Ammon's horn (tissue), 1 donor: ENCODE data around the gene NKD2.
"Not testable (repeated sequence)": the region's sequence is repeated elsewhere in the genome, so short reads cannot be mapped to it uniquely, and the experiment has no call there.

Source experiments
- DNase-seq: peaks from one replicate; pipeline ENCODE4 v3.0.0-alpha.2; 2016; ENCODE audit warnings: low spot score

The NKD2 gene, protein sequence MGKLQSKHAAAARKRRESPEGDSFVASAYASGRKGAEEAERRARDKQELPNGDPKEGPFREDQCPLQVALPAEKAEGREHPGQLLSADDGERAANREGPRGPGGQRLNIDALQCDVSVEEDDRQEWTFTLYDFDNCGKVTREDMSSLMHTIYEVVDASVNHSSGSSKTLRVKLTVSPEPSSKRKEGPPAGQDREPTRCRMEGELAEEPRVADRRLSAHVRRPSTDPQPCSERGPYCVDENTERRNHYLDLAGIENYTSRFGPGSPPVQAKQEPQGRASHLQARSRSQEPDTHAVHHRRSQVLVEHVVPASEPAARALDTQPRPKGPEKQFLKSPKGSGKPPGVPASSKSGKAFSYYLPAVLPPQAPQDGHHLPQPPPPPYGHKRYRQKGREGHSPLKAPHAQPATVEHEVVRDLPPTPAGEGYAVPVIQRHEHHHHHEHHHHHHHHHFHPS

DNA sequence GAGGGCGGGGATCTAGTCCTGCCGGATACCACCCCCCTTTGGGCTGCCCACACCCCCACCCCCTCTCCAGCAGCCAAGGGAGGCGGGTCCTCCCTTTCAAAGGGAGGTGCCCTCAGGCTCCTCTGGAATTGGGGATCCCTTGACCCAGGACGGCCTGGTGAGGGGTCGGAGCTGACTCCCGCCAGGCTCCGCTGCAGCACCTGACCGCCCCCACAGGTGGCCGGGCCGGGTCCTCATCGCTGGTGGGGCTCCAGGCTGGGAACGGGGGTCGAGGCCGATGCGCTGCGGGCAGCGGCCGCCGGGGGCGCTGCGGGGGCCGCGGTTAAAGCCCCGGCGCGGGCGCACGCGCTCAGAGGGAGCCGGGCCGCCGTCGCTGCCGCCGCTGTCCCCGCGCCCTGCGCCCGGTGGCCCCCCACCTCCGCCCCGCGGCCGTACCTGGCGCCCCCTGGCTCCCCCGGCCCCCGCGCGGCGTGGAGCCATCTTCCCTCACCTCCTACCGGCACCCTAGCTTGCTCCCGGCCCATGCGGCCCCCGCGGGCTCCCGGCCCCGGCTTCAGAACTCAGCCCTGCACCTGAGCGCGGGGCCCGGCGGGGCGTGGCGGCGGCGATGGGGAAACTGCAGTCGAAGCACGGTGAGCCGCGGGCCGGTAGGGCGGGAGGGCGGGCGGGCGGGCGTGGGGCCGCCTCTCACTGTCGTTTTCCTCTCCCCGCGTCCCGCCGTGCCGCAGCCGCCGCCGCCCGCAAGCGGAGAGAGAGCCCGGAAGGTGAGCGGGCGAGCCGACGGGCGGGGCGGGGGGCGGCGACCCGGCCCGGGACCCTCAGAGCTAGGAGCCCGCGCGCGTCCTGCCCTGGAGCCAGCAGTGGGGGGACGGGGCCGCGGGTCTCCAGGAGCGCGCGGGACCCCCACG is at the start of gene NKD2:
Gene NKD2 (plus strand): TSS at position 352 of the 908 bp plus-strand sequence. CDS start 256 bp downstream, at position 608.
- DNase-seq: no peak

DNA sequence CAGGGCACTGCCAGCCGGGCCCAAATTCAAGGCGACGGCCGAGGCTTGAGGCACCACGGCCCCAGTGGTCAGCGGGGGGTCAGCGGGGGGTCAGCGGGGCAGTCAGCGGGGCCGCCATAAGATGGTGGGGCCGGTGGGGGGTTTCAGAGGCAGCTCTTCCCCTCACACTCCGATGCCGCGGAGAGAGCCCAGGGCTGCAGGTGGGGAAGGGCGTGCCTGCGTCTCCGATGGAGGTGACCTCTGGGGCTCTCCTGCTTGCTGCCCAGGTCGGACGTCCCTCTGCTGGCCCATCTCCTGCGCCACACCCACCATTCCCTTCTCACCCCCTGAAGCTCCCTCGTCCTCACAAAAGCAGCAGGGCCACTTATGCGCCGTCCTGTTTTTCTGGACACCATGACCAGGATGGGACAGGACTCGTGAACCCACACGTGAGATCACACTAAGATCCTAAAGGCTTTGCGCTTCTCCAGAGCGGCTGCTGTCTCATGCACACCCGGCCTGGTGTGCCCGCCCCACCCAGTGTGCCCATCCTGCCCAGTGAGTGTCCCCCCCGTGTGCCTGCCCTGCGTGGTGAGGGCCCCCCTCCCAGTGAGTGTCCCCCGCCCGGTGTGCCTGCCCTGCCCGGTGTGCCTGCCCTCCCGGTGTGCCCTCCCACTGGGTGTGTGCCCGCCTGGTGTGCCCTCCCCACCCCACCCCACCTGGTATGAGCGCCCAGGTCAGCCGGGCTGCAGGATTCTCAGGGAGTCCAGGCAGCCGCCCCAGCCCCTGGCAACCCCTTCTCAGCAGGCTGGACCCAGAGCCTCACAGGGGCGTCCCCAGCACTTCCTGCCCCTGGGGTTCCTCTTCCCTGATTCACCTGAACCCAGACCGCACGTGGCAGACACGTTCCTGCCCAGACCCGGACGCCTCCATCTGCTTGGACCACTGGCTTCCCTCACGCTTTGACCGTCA is 48.7 kb upstream of the NKD2 start:
- DNase-seq: no peak

DNA sequence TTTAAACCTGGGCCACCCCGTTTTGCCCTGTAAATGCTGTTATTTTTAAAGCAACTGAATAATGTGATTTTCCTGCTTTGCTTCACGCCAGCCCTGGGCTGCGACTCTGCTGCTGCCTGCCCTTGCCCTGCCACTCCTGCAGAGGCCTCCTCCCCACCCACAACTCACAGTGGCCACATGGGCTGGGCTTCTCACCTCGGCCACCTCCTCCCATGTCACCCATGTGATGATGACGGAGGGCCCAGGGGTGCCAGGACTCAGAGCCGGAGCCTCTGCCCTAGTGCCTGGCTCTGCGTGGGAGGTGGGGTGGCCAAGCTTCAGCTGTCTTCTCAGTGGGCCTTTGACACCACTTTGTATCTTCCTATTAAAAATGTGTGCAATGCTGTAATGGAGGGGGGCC is 48.1 kb upstream of the NKD2 start:
- DNase-seq: no peak

DNA sequence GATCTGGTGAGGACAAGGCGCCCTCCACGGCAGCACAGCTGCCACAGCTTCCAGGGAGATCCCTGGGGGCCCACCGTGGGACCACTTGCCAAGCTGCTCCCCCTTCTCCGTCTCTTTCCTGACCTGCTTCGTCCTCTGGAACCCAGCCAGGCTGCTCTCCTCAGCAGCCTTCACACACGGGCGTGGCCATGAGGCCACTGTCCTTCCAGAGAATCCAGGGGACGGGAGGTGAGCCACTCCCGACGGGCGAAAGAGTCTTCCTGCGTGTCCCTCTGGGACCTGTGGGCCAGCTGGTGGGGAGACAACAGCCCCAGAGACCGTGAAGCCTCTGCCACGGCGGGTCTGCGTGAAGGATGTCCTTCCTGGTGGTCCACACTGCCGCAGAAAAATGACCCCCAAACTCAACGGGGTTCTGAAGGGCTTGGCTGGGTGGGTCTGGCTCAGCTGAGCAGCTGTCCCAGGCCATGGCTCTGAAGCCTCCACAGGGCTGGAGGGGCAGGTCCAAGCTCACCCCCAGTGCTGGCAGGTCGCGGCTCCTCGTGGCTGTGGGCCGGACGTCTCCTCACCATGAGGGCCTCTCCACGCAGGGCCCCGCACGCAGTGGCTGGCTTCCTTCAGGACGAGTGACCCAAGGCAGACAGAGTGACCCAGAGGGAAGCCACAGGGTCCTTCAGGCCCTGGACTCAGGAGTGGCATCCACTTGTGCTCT is 47.4 kb upstream of the NKD2 start:
- DNase-seq: no peak

DNA sequence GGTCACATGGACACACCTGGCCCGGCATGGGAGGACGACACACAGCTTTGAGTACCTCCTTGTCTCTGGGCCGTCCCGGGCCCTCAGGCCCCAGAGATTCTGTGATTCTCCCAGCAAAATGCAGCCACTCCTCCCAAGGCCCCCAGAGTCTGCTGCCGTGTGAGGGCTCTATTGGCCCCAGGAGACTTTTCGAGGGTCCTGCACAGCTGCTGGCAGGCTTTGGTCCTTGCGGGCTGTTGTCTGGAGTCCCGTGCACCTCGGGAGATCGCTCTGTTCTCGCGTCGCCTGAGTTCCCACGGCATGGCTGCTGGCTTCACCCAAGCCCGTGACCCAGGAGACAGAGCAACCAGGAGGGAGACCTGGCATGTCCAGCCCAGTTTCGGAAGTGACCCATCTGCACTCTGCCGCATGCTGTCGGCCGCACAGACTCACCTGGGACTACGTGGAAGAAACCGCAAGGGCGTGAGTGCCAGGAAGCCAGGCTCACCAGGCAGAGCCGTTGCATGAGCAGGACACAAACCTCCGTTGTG is 46.8 kb upstream of the NKD2 start:
- DNase-seq: no peak

DNA sequence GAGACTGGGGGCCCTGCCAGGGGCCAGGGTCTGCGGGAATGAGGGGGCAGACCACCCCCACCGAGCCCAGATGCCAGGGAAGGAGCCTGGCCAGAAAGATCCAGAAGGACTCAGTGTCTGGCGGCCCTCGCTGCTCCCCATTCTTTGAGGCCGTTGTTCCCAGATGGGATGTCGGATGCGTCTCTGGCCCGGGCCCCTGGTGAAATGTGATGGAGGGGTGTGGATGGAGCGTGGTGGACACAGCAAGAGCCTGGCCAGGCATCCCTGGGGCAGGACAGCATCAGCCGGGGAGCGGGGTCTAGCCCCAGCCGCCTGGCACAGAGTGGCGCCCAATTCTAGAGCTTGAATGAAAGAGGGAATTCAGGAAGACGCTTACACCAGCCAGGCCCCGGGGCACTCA is 46.2 kb upstream of the NKD2 start:
- no peak for DNase-seq

DNA sequence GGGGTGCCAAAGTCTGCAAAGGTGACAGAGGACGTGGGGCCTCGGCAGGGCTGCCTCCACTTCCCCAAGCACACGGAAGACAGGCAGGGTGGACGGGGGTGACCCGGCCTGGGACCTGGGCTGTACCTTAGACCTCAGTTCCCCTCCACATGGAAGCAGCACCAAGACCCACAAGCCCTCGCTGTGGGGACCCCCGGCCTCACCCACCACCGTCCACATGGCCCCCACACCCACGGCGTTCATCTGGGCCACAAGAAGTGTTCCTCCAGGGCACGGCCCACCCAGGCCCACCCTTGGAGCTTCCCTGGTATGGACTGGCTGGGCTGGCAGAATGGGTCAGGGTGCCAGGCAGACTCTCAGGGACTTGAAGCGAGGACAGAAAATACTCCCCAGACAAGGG is 45.8 kb upstream of the NKD2 start:
- no peak for DNase-seq

DNA sequence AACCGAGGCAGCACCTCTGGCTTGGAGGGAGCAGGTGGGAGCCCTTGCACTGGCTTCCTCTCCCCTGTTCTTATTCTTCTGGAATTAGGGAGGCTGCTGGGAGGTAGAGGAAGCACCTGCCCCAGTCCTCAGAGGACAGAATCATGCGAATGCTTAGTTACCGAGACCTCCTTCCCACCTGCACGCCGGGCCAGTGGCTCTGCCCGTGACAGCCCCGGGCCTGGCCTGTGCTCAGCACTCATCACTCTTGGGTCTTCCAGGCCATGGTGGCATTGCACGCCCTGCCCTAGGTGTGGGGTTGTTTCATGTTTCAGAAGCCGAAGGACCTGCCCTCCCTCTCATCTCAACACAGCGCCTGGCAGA is 45.3 kb upstream of the NKD2 start:
- DNase-seq: no peak

DNA sequence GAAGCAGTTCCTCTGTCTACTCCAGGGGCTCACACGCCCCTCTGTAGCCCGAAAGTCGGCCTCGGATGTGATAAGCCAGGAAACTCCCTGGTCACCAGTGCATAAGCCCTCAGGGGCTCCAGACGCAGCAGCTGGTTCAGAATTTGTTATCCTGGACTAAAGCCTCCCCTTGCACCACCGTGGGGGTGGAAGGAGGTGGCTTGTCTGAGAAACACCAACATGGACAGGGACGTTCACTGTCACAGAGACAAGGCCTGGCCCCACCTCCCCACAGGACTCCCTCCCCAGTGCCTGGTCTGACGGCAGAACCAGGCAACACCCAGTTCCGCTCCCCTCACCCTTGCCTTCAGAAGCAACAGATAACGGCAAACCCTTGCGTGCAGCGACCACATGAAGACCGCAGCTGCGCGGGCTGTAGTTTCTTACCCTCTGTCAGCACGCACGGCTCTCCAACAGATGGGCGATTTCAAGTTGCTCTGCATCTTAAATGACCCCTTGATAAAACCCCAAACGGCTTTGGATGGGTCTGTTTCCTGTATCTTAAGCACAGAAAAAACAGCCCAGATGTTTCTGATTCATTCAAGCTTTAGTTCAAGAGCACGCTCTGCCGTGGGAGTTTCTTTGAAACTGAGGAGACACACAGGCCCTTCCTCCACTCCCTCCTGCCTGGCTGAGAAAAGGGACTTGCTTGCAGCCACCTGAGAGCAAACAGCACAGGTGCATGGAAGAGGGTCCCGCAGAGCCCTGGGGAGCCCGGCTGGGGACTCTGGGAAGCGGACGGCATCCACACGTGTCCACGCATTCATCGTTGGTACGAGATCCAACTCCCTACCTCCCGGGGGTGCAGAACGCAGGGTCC is 44.7 kb upstream of the NKD2 start:
- no peak for DNase-seq

DNA sequence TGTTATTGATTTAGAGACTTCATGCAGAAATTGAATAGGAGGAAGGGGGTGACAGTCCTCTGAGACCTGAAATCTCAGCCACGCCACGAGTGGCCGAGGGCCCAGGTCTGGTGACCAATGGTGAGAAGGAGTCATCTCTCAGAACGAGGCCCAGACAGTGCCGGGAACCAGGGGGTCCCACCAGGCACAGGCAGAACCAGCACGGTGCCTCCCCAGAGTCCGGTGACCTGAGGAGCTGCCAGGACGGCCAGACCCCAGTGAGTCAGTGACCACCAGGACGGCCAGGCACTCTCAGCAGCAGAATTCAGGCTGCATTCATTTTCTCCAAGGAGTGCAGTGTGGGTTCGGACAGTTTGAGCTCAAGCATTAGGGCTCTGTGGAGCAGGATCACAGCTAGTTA is 43.8 kb upstream of the NKD2 start:
- DNase-seq: no peak

DNA sequence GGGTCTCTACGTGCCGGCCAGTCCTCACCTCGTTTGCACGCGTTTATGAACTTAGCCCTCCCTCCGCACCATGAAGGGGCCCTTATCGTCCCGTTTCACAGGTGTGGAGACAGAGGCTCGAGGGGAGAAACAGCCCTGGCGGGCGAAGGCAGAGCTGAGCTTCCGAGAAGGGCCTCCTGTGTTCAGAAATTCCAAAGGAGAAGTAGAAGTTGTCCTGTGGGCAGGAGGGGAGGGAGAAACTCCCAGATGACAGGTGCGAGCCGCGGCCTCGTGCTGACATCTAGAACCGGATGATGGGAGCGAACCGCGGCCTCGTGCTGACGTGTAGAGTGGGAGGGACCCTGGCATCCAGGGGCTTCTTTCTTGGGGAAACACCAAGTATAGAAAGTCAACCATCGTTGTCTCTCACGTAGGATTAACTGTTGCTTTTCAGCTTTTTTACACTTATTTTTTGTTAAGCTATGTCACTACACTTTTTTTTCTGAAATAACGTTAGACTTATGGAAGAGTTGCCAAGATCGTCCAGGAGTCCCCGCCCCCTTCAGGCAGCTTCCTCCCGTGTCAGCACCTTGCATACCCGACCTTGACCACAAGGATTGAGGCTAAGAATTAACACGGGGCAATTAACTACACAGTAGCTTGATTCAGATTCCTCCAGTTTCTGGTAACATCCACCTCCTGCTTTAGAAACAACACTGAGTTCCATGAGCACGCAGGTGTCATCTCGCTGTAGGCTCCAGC is 42.8 kb upstream of the NKD2 start:
- no peak for DNase-seq

DNA sequence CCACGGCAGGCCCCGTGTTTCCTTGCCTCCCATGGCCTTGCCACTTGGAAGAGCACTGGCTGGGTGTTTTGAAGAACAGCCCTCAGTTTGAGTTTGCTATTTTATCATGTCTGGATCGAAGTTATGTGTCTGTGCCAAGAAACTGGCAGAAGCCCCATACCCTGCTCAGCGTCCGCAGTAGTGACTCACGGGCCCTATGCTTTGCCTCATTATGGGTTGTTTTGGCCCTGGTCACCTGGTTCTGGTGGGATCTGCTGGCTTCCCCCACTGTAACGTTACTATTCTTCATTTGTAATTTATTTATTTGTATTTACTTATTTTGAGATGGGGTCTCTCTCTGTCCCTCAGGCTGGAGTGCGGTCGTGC is 42.3 kb upstream of the NKD2 start:
- DNase-seq: no peak

DNA sequence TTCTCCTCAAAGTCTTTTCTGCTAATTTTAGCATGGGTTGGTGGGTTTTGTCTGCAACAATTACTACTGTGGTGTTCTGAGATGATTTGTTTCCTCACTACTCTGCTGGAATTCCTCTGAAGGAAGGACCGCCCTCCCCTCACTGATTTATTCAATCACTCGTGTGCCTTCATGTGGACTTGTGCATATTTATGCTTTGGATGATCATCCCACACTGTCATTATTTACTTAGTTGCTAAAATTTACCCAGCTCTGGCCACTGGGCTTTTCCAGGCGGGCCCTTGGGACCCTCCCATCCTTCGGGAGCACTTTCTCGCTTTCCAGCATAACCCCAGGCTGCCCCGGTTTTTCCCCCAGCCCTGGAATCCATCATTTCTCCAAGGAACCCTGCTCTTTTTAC is 41.7 kb upstream of the NKD2 start:
- DNase-seq: no peak

DNA sequence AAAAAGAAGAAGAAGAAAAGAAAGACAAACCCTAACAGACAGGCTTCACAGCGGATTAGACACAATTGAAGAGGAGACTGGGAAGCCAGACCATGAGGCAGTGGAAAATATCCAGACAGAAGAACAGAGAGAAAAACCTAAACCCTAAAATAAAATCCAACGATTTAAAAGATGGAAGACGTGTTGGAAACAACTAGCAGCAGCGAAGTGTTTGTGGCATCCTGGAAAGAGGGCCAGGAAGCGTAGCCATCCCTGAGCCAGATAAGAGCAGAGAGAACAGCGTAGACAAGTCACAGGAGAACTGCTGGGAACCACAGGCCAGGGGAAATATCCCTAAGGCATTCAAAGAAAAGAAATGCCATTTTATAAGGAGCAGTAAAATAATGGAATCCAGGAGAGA is 39.7 kb upstream of the NKD2 start:
- DNase-seq: no peak

DNA sequence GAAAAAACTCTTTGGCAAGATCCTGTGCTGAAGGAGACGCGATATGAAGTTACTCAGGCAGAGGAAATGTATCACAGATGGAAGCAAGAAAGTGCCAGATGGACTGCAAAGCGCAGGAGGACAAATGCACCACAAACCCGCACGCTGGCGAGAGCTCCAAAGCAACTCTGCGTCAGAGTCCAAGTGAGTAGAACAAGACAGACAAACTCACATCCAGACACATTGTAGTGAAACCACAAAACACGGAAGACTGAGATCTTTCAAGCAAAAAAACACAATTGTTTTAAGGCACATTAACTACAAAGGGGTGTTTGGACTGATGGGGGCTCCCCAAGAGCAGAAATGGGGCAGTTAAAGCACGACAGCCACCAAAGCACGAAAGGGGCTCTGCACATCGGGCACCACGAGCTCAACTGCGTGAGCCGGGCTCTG is 39.2 kb upstream of the NKD2 start:
- no peak for DNase-seq

DNA sequence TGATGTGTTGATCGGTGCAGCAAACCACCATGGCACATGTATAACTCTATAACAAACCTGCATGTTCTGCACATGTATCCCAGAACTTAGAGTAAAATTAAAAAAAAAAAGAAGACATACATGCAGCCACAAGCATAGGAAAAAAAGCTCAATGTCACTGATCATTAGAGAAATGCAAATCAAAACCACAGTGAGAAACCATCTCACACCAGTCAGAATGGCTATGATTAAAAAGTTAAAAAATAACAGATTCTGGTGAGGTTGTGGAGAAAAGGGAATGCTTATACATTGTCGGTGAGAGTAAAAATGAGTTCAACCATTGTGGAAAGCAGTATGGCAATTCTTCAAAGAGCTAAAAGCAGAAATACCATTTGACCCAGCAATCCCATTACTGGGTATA is 36.0 kb upstream of the NKD2 start:
- not testable (repeated sequence) for DNase-seq

DNA sequence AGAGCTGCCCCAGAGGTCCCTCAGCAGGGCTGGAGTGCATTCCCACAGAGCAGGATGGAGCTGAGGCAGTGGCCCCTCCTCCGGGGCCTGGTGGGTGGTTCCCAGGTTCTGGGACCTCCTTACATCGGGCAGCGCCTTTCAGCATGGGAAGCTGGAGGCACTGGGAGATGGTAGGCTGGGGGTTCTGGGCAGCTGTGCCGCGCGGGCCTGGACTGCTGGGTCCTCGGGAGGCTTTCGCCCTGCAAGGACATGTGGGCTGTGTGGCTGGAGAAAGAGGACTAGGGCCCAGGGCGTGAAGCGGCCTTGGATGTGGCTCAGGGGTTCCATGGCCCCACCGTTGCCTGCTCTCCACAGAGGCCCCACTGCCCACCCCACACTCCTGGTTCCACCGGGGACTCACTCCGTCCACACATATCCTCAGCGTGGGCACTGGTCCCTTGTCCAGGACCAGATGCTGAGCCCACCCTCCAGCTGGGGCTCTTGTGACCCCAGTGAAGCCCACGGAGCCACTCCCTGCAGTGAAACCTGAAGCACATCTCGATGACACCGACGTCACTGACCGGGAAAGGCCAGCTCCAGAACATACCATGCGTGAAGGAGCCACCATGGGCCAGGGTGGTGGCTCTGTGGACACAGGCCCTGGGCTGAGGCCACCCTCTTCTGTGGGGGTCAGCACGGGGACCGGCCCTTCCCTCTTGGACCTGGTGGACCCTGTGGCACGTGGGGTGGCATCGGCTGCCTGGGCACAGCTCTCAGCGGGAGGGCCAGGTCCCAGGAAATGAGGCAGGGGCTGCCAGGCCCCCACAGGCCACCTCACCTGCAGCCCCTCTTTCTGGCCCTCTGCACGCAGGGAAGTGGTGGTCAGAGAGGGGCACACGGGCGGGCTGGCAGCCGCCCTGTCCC is 31.5 kb upstream of the NKD2 start:
- DNase-seq: no peak

DNA sequence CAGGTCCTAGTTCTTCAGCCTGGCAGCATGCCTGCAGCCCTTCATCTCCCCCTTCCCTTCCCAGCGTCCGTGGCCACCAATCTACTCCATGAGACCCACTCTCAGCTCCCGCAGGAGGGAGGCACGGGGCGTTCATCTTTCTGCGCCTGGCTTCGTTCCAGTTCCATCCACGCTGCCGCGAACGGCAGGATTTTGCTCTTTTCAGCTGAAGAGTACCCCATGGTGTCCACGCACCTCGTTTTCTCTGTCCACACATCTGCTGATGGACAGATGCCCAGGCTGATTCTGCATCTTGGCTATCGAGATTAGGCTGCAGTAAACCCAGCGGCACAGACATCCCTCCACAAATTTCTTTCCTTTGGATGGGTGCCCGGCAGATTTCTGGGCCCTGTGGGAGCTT is 30.5 kb upstream of the NKD2 start:
- no peak for DNase-seq
